PC-9 (cell line): ENCODE data around the gene RAB11FIP4.

Source experiments
- CTCF ChIP-seq: fragments of 200-600 bp; sonication (generic); conservative IDR thresholded peaks from 2 replicates; pipeline ENCODE4 v1.6.1; 2017; ENCODE audit warnings: mixed run types, antibody characterized with exemption, mild to moderate bottlenecking, moderate library complexity
- EZH2 ChIP-seq: fragments of 200-600 bp; sonication (generic); IDR thresholded peaks from 2 replicates; pipeline ENCODE4 v1.8.0; 2017; ENCODE audit warnings: antibody characterized with exemption, low read depth

- no peak for TF ChIP-seq CTCF
- TF ChIP-seq EZH2: no peak
Observed at GRCh38 chr17:31415004-31415454, 23.6 kb downstream of the RAB11FIP4 start.
